H9 (cell line): ENCODE data around the gene GDPGP1. TPM values are rescaled to one million over a fixed set of nuclear protein-coding genes. Genes with fewer than 3 reads are reported as not detected.

Experiments used
- DNase-seq: peaks from one replicate; pipeline ENCODE4 v3.0.0-alpha.2; 2017
- H2AFZ ChIP-seq: one replicate; pipeline ENCODE4 v1.6.1; 2013; ENCODE audit warnings: mild to moderate bottlenecking, low read length, control low read depth, moderate library complexity
- H2AK5ac ChIP-seq: 2 replicates; pipeline ENCODE4 v1.6.1; 2013; ENCODE audit warnings: low read length, control low read depth, mixed read lengths; ENCODE audit not compliant: insufficient read length
- H2BK120ac ChIP-seq: one replicate; pipeline ENCODE4 v1.6.1; 2013; ENCODE audit warnings: low read depth, mild to moderate bottlenecking, low read length, control low read depth, inconsistent platforms; ENCODE audit not compliant: poor library complexity, severe bottlenecking
- H2BK12ac ChIP-seq: 2 replicates; pipeline ENCODE4 v1.6.1; 2013; ENCODE audit warnings: low read length, control low read depth, mixed read lengths, low read depth; ENCODE audit not compliant: insufficient read length
- H2BK15ac ChIP-seq: 2 replicates; pipeline ENCODE4 v1.6.1; 2013; ENCODE audit warnings: low read depth, low read length, control low read depth
- H2BK20ac ChIP-seq: one replicate; pipeline ENCODE4 v1.6.1; 2013; ENCODE audit warnings: low read depth, mild to moderate bottlenecking, low read length, control low read depth, inconsistent platforms; ENCODE audit not compliant: poor library complexity, severe bottlenecking
- H2BK5ac ChIP-seq: 2 replicates; pipeline ENCODE4 v1.6.1; 2013; ENCODE audit warnings: low read length, control low read depth, mixed read lengths; ENCODE audit not compliant: insufficient read length
- H3K14ac ChIP-seq: 2 replicates; pipeline ENCODE4 v1.6.1; 2013; ENCODE audit warnings: low read length, control low read depth; ENCODE audit not compliant: insufficient read depth
- H3K18ac ChIP-seq: 2 replicates; pipeline ENCODE4 v1.6.1; 2013; ENCODE audit warnings: low read depth, mild to moderate bottlenecking, mixed read lengths, low read length, control low read depth; ENCODE audit not compliant: insufficient read length
- H3K23ac ChIP-seq: 2 replicates; pipeline ENCODE4 v1.6.1; 2013; ENCODE audit warnings: low read length, control low read depth, mixed read lengths, low read depth; ENCODE audit not compliant: insufficient read length
- H3K23me2 ChIP-seq: 2 replicates; pipeline ENCODE4 v1.6.1; 2013; ENCODE audit warnings: low read depth, mild to moderate bottlenecking, mixed read lengths, low read length, control low read depth; ENCODE audit not compliant: insufficient read length, poor library complexity, severe bottlenecking
- H3K27ac ChIP-seq: 2 replicates; pipeline ENCODE4 v1.5.1; 2013; ENCODE audit warnings: low read length, control low read depth, mixed read lengths, low read depth; ENCODE audit not compliant: insufficient read length
- H3K27me3 ChIP-seq: 2 replicates; pipeline ENCODE4 v1.6.1; 2013; ENCODE audit warnings: low read length, control low read depth, inconsistent platforms; ENCODE audit not compliant: insufficient read depth
- H3K4ac ChIP-seq: 2 replicates; pipeline ENCODE4 v1.6.1; 2013; ENCODE audit warnings: low read depth, mild to moderate bottlenecking, control low read depth, inconsistent platforms, low read length, moderate library complexity
- H3K4me1 ChIP-seq: 2 replicates; pipeline ENCODE4 v1.6.1; 2013; ENCODE audit warnings: low read length, control low read depth, inconsistent platforms; ENCODE audit not compliant: insufficient read depth
- H3K4me2 ChIP-seq: 2 replicates; pipeline ENCODE4 v1.6.1; 2013; ENCODE audit warnings: low read length, control low read depth, mixed read lengths; ENCODE audit not compliant: insufficient read length, insufficient read depth
- H3K56ac ChIP-seq: 2 replicates; pipeline ENCODE4 v1.6.1; 2013; ENCODE audit warnings: low read depth, mild to moderate bottlenecking, mixed read lengths, low read length, control low read depth; ENCODE audit not compliant: insufficient read length
- H3K79me1 ChIP-seq: 2 replicates; pipeline ENCODE4 v1.6.1; 2013; ENCODE audit warnings: low read depth, mild to moderate bottlenecking, moderate library complexity, low read length, control low read depth, inconsistent platforms; ENCODE audit not compliant: insufficient read depth, poor library complexity, severe bottlenecking
- H3K79me2 ChIP-seq: 2 replicates; pipeline ENCODE4 v1.6.1; 2013; ENCODE audit warnings: low read length, control low read depth, inconsistent platforms; ENCODE audit not compliant: insufficient read depth
- H3K9ac ChIP-seq: 2 replicates; pipeline ENCODE4 v1.6.1; 2013; ENCODE audit warnings: low read length, control low read depth, mixed read lengths; ENCODE audit not compliant: insufficient read length; ENCODE audit errors: extremely low read depth
- H3K9me3 ChIP-seq: one replicate; pipeline ENCODE4 v1.6.1; 2013; ENCODE audit warnings: low read depth, low read length, inconsistent platforms; ENCODE audit not compliant: control insufficient read depth
- H3T11ph ChIP-seq: one replicate; pipeline ENCODE4 v1.6.1; 2013; ENCODE audit warnings: mild to moderate bottlenecking, low read length, control low read depth, inconsistent platforms
- H4K20me1 ChIP-seq: one replicate; pipeline ENCODE4 v1.6.1; 2013; ENCODE audit not compliant: control insufficient read depth, insufficient read length, insufficient read depth
- H4K5ac ChIP-seq: 2 replicates; pipeline ENCODE4 v1.6.1; 2013; ENCODE audit warnings: low read depth, mild to moderate bottlenecking, mixed read lengths, low read length, control low read depth; ENCODE audit not compliant: insufficient read length
- H4K8ac ChIP-seq: replicated peaks from 2 replicates; pipeline ENCODE4 v1.6.1; 2013; ENCODE audit warnings: low read length, control low read depth, mixed read lengths, low read depth; ENCODE audit not compliant: insufficient read length
- H4K91ac ChIP-seq: 2 replicates; pipeline ENCODE4 v1.6.1; 2013; ENCODE audit warnings: low read depth, mild to moderate bottlenecking, moderate library complexity, mixed read lengths, low read length, control low read depth; ENCODE audit not compliant: insufficient read length
- H3K27ac Mint-ChIP-seq, 3 experiments: 2 replicates in 2 of 3; 3 replicates in 1 of 3; pipeline ENCODE4 v1.8.0; 2020 to 2021; ENCODE audit warnings: mixed read lengths in 3 of 3, mild to moderate bottlenecking in 1 of 3, moderate library complexity in 1 of 3
- H3K27me3 Mint-ChIP-seq: 2 replicates; pipeline ENCODE4 v1.8.0; 2021; ENCODE audit warnings: low read depth, mild to moderate bottlenecking, moderate library complexity, mixed read lengths
- H3K36me3 Mint-ChIP-seq, 3 experiments: 2 replicates in 2 of 3; 3 replicates in 1 of 3; pipeline ENCODE4 v1.8.0; 2020 to 2021; ENCODE audit warnings: low read depth in 3 of 3, mixed read lengths in 3 of 3; ENCODE audit not compliant: insufficient read depth in 1 of 3
- H3K4me1 Mint-ChIP-seq, 2 experiments: 2 replicates each; pipeline ENCODE4 v1.8.0; 2020; ENCODE audit warnings: mixed read lengths in 2 of 2
- H3K4me3 Mint-ChIP-seq, 2 experiments: 2 replicates in 1 of 2; 3 replicates in 1 of 2; pipeline ENCODE4 v1.8.0; 2020 to 2021; ENCODE audit warnings: mild to moderate bottlenecking in 2 of 2, mixed read lengths in 2 of 2, moderate library complexity in 1 of 2
- H3K9me3 Mint-ChIP-seq, 2 experiments: 2 replicates in 1 of 2; 3 replicates in 1 of 2; pipeline ENCODE4 v1.8.0; 2020; ENCODE audit warnings: mild to moderate bottlenecking in 2 of 2, mixed read lengths in 2 of 2, moderate library complexity in 1 of 2
- WGBS: extraction: QIAGEN DNeasy Blood & Tissue Kit; methylation state at CpG from one replicate; pipeline ENCODE4 v1.1.7; 2013; ENCODE audit warnings: missing lambda C conversion rate, low lambda C conversion rate, mixed read lengths; ENCODE audit not compliant: insufficient read length; ENCODE audit errors: extremely low coverage; 5-methylcytosine and 5-hydroxymethylcytosine counted together
- total RNA-seq: library from RNA; stranded (reverse); gene quantifications from 2 replicates; pipeline ENCODE4 v1.2.1, GENCODE V29; 2021
- TF ChIP-seq, protein P1 (sequence below): fragments of 200-600 bp; sonication (generic); conservative IDR thresholded peaks from 3 replicates; pipeline ENCODE4 v1.8.0; 2021; ENCODE audit warnings: antibody characterized with exemption, mild to moderate bottlenecking

GDPGP1 gene
- total RNA-seq, 1 experiment from 2014 or later = 6.7 TPM

- no peak overlapping the region for H4K8ac ChIP-seq
- no peak overlapping the region for H2BK5ac ChIP-seq
- no peak overlapping the region for H2BK20ac ChIP-seq
- TF ChIP-seq, protein P1, sequence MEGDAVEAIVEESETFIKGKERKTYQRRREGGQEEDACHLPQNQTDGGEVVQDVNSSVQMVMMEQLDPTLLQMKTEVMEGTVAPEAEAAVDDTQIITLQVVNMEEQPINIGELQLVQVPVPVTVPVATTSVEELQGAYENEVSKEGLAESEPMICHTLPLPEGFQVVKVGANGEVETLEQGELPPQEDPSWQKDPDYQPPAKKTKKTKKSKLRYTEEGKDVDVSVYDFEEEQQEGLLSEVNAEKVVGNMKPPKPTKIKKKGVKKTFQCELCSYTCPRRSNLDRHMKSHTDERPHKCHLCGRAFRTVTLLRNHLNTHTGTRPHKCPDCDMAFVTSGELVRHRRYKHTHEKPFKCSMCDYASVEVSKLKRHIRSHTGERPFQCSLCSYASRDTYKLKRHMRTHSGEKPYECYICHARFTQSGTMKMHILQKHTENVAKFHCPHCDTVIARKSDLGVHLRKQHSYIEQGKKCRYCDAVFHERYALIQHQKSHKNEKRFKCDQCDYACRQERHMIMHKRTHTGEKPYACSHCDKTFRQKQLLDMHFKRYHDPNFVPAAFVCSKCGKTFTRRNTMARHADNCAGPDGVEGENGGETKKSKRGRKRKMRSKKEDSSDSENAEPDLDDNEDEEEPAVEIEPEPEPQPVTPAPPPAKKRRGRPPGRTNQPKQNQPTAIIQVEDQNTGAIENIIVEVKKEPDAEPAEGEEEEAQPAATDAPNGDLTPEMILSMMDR = no peak
- no peak overlapping the region for H4K5ac ChIP-seq
- H3K27ac Mint-ChIP-seq = no peak overlapping the region
- H4K91ac ChIP-seq = no peak overlapping the region
- H2BK15ac ChIP-seq = no peak overlapping the region
- peaks cover 13% of the 10 kb centered on the region for H3K79me1 ChIP-seq
- WGBS = no CpG with 5 or more reads among the region's 8 CpGs
- peaks cover 3% of the 10 kb centered on the region; the same call in 1 of the 2 replicates for H3K79me2 ChIP-seq
- no peak overlapping the region for H3K23ac ChIP-seq
- H3K18ac ChIP-seq = no peak overlapping the region
- no peak overlapping the region for H3K4me2 ChIP-seq
- H3K4ac ChIP-seq = no peak overlapping the region
- peaks cover 13% of the 10 kb centered on the region for H3K23me2 ChIP-seq
- no peak overlapping the region for H2AFZ ChIP-seq
- no peak overlapping the region for H3K14ac ChIP-seq
- H2AK5ac ChIP-seq = no peak overlapping the region
- H3K56ac ChIP-seq = no peak overlapping the region
- no peak for DNase-seq
- H4K20me1 ChIP-seq = no peaks in the 10 kb centered on the region
- H3K9me3 Mint-ChIP-seq = no peaks in the 10 kb centered on the region
- H3K4me3 Mint-ChIP-seq = no peak overlapping the region
- no peak overlapping the region for H3K27ac ChIP-seq
- no peak overlapping the region for H2BK12ac ChIP-seq
- peaks cover 22 to 23% of the 10 kb centered on the region in 2 experiments for H3K4me1 Mint-ChIP-seq
- H3K4me1 ChIP-seq = peaks cover 6% of the 10 kb centered on the region; the same call in 1 of the 2 replicates
- no peaks in the 10 kb centered on the region for H3K9me3 ChIP-seq
- no peak overlapping the region for H2BK120ac ChIP-seq
- H3K27me3 ChIP-seq = no peaks in the 10 kb centered on the region; the same call in 1 of the 2 replicates
- peaks cover 4% of the 10 kb centered on the region for H3K27me3 Mint-ChIP-seq
- H3T11ph ChIP-seq = no peak overlapping the region
- no peak overlapping the region for H3K9ac ChIP-seq
- peaks cover 6 to 11% (median 7%) of the 10 kb centered on the region in 3 experiments; a peak in 5 of 7 replicates for H3K36me3 Mint-ChIP-seq
Measured at GRCh38 chr15:90203922-90204321, 30.1 kb upstream of the GDPGP1 start.
